Measurements from ENCODE around the gene SEL1L3.
"Not testable (repeated sequence)": the region's sequence is repeated elsewhere in the genome, so short reads cannot be mapped to it uniquely, and the experiment has no call there.

Gene SEL1L3

DNA sequence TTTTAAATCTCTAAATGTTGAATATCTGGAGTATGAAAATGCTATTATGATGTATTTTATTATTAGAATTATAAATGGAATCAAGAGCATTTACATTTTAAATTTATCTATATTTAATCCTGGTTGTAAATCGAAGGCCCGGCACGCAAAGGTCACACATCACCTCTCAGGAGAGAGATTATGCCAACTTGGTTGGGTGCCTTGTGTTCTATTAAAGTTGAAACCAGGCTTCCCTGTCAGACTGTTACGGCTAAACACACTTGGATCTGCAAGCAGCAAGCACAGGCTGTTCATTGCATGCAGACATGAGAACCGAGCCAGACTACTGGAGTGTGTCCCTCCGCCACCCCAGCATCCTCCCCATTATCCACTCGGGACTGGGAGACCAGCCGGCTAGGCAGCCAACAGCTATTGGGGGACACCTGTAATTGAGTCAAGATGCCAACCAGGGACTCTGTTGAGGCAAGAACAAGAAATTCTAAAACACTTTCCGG, 16.4 kb upstream of the SEL1L3 start:
- no peaks in the 10 kb centered on the region for H3K27me3 ChIP-seq (ENCODE audit: control insufficient read depth, insufficient read depth, low read length)
- H3K4me3 ChIP-seq (ENCODE audit: low read depth, low read length), result no peak overlapping the region
- no peak overlapping the region for H3K27ac ChIP-seq (ENCODE audit: low read depth, low read length)
- H3K4me1 ChIP-seq (ENCODE audit: control insufficient read depth, insufficient read depth, low read length), result no peaks in the 10 kb centered on the region
- no peaks in the 10 kb centered on the region for H3K9me3 ChIP-seq (ENCODE audit: control insufficient read depth, insufficient read depth, low read depth, low read length)
- H3K36me3 ChIP-seq (ENCODE audit: control insufficient read depth, insufficient read depth, low read length), result no peaks in the 10 kb centered on the region
- H3K9ac ChIP-seq (ENCODE audit: low read length), result no peak overlapping the region

DNA sequence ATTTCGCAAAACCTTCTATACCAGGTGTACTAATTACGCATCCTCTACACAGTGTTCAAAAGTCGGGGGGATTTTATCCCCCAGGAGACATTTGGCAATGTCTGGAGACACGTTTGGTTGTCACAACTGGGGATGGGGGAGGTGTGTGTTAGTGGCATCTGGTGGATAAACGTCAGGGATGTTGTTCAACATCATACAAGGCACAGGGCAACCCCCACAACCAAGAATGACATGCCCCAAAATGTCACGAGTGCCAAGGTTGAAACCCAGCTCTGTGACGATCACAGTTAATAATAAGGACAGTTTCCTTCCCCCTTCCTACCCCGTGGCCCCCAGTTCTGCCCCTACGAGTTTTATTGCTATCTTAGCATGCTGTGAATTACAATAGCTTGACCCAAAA, 15.9 kb upstream of the SEL1L3 start:
- no peaks in the 10 kb centered on the region for H3K4me1 ChIP-seq (ENCODE audit: control insufficient read depth, insufficient read depth, low read length)
- H3K9me3 ChIP-seq (ENCODE audit: control insufficient read depth, insufficient read depth, low read depth, low read length), result no peaks in the 10 kb centered on the region
- no peaks in the 10 kb centered on the region for H3K36me3 ChIP-seq (ENCODE audit: control insufficient read depth, insufficient read depth, low read length)
- H3K27ac ChIP-seq (ENCODE audit: low read depth, low read length), result no peak overlapping the region
- H3K9ac ChIP-seq (ENCODE audit: low read length), result no peak overlapping the region
- no peak overlapping the region for H3K4me3 ChIP-seq (ENCODE audit: low read depth, low read length)
- H3K27me3 ChIP-seq (ENCODE audit: control insufficient read depth, insufficient read depth, low read length), result no peaks in the 10 kb centered on the region

DNA sequence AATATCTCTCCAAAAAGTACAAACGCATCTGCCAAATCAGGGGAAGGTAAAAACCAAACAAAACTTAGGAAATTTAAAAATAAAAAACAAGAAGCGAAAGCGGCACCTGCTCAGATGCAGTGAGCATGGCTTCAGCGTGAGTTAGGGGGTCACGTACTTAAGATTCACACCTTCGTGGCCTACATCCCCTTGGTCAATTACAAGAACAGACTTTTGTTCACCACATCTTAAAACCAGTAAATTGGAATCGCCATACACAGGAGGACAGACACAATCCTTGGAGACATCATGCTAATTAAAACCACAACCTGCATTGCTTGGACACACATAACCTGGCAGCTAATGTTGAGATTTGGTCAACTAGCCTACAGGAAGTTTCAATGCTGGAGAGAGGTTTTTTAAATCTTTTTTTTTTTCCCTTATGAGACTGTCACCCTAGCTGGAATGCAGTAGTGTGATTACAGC, 12.5 kb upstream of the SEL1L3 start:
- Histone ChIP-seq H3K27me3 (ENCODE audit: control insufficient read depth, insufficient read depth, low read length) (no peaks in the 10 kb centered on the region), H3K4me1 (ENCODE audit: control insufficient read depth, insufficient read depth, low read length) (no peaks in the 10 kb centered on the region), H3K4me3 (ENCODE audit: low read depth, low read length) (no peak overlapping the region), H3K9ac (ENCODE audit: low read length) (no peak overlapping the region), H3K9me3 (ENCODE audit: control insufficient read depth, insufficient read depth, low read depth, low read length) (no peaks in the 10 kb centered on the region), H3K27ac (ENCODE audit: low read depth, low read length) (no peak overlapping the region), H3K36me3 (ENCODE audit: control insufficient read depth, insufficient read depth, low read length) (no peaks in the 10 kb centered on the region)

DNA sequence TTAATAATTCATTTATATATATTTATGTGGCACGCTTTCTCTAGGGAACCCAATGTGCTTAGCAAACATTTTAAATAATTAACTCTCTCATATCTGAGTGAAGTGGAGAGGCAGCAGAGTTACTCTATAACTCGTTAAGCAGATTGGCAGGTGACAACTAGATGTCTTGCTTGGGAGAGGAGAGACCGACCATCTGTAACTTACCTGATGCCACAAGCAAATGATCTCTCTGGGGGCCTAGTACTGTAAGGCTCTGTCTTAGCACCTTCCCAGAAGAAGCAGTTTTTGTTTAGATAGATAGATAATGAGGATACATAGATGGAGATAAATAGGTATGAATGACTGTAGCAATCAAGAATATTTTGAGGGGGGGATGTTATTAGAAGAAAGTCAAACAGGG, 11.9 kb upstream of the SEL1L3 start:
- no peak overlapping the region for H3K4me3 ChIP-seq (ENCODE audit: low read depth, low read length)
- no peaks in the 10 kb centered on the region for H3K27me3 ChIP-seq (ENCODE audit: control insufficient read depth, insufficient read depth, low read length)
- no peaks in the 10 kb centered on the region for H3K9me3 ChIP-seq (ENCODE audit: control insufficient read depth, insufficient read depth, low read depth, low read length)
- H3K4me1 ChIP-seq (ENCODE audit: control insufficient read depth, insufficient read depth, low read length), result no peaks in the 10 kb centered on the region
- H3K36me3 ChIP-seq (ENCODE audit: control insufficient read depth, insufficient read depth, low read length), result no peaks in the 10 kb centered on the region
- H3K9ac ChIP-seq (ENCODE audit: low read length), result no peak overlapping the region
- H3K27ac ChIP-seq (ENCODE audit: low read depth, low read length), result no peak overlapping the region

DNA sequence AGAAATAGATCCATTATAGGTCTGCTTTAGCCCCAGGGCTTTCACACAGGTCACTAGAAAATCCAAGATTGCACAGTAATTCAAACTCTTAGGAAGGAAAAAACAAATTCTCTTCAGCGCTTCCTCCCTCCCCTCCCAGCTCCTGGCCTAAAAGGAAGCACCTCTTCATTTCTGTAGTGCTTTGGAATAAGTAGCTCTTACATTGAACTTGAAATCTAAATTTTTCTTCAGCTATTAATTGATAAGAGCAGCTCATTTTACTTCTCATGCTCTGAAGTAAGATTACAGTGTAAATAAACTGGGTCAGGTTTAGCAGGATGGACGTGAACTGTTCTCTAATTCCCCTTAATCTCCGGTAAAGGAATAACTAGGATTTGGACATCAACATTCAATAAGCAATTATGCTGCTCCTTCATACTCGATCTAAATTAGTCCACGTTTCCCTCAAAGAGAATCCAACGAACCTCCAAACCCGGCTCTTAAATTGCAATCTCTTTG, 10.9 kb upstream of the SEL1L3 start:
- no peak overlapping the region for H3K9ac ChIP-seq (ENCODE audit: low read length)
- no peaks in the 10 kb centered on the region for H3K9me3 ChIP-seq (ENCODE audit: control insufficient read depth, insufficient read depth, low read depth, low read length)
- no peaks in the 10 kb centered on the region for H3K36me3 ChIP-seq (ENCODE audit: control insufficient read depth, insufficient read depth, low read length)
- H3K27ac ChIP-seq (ENCODE audit: low read depth, low read length), result no peak overlapping the region
- no peaks in the 10 kb centered on the region for H3K4me1 ChIP-seq (ENCODE audit: control insufficient read depth, insufficient read depth, low read length)
- H3K27me3 ChIP-seq (ENCODE audit: control insufficient read depth, insufficient read depth, low read length), result no peaks in the 10 kb centered on the region
- H3K4me3 ChIP-seq (ENCODE audit: low read depth, low read length), result no peak overlapping the region

DNA sequence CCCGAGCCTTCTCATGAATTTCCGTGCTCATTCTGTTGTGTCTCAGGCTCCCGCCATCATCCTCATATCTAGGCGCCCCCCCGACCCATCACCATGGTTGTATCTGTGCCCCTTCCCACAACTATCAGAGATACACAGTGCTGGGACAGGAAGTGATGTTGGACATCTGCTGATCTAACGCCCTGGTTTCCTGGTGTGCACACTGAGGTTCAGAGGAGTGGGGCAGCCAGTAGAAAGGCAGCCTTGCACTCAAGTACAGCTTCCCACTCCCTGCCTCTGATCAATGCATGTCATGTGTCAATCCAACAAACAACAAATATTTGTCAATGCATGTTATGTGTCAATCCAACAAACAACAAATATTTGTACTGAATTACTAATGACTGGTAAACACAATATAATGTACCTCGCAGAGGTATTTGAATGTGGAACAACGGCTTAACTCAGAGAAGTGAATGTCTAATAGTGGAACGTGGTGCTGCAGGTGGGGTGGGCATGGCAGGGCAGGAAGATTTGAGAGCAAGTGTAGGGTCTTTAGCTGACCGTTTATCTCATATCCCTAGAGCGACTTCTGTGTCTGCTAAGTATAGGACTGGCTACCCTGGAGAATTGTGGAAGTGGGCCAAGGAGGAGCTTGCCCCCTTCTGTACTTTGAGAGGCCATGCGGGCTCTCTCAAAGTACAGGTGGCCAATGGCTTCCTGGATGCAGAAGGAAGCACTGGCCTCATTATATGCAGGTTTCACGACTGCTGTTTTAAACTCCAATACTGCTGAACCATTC, 10.3 kb upstream of the SEL1L3 start:
- H3K4me3 ChIP-seq (ENCODE audit: low read depth, low read length), result no peak overlapping the region
- H3K9ac ChIP-seq (ENCODE audit: low read length), result no peak overlapping the region
- no peaks in the 10 kb centered on the region for H3K9me3 ChIP-seq (ENCODE audit: control insufficient read depth, insufficient read depth, low read depth, low read length)
- no peaks in the 10 kb centered on the region for H3K4me1 ChIP-seq (ENCODE audit: control insufficient read depth, insufficient read depth, low read length)
- H3K36me3 ChIP-seq (ENCODE audit: control insufficient read depth, insufficient read depth, low read length), result no peaks in the 10 kb centered on the region
- no peak overlapping the region for H3K27ac ChIP-seq (ENCODE audit: low read depth, low read length)
- no peaks in the 10 kb centered on the region for H3K27me3 ChIP-seq (ENCODE audit: control insufficient read depth, insufficient read depth, low read length)

DNA sequence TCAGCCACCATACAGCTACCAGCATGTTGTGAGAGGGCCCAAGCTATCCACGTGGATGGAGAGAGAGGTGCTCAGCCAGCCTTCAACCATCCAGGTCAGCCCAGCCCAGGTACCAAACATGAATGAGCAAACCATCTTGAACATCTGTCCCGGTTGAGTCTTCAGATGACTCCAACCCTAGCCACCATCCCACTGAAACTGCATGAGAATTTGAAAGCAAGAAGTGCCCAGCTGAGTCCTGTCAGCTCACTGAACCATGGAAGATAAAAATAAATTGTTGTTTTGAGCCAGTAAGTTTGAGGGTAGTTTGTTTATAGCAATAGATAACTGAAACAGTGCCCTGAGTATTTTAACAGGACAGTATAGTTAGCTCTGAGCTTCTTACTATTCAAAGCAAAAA, 7.3 kb upstream of the SEL1L3 start:
- H3K27ac ChIP-seq (ENCODE audit: low read depth, low read length), result no peak overlapping the region
- no peaks in the 10 kb centered on the region for H3K9me3 ChIP-seq (ENCODE audit: control insufficient read depth, insufficient read depth, low read depth, low read length)
- H3K9ac ChIP-seq (ENCODE audit: low read length), result no peak overlapping the region
- peaks cover 2% of the 10 kb centered on the region; the same call in 1 of the 2 replicates for H3K4me1 ChIP-seq (ENCODE audit: control insufficient read depth, insufficient read depth, low read length)
- H3K27me3 ChIP-seq (ENCODE audit: control insufficient read depth, insufficient read depth, low read length), result peaks cover 9% of the 10 kb centered on the region
- no peak overlapping the region for H3K4me3 ChIP-seq (ENCODE audit: low read depth, low read length)
- no peaks in the 10 kb centered on the region for H3K36me3 ChIP-seq (ENCODE audit: control insufficient read depth, insufficient read depth, low read length)

DNA sequence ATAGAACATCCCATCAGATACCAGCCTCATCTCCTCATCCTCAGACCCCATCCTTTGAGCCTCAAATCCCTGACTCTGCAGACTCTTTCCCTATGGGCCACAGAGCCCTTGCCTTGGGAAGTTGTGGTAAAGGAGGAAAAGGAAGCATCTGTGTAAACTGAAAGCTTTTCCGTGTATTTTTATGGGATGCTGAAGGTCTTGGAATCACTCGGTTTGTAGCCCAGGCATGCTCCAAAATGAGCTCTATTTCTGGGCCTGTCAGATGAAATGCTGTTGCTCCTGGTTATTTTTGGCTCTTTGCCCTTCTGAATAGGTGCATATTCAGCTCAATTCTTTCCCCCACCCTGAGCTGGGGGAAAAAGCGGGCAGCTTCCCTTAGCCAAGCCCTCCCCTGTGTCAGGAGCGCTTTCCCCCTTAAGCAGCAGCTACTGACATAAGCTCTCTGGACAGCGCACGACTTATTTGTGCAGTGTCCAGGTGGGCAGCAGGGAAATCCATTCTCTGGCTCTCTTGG, 5.0 kb upstream of the SEL1L3 start:
- peaks cover 18% of the 10 kb centered on the region for H3K4me1 ChIP-seq (ENCODE audit: control insufficient read depth, insufficient read depth, low read length)

DNA sequence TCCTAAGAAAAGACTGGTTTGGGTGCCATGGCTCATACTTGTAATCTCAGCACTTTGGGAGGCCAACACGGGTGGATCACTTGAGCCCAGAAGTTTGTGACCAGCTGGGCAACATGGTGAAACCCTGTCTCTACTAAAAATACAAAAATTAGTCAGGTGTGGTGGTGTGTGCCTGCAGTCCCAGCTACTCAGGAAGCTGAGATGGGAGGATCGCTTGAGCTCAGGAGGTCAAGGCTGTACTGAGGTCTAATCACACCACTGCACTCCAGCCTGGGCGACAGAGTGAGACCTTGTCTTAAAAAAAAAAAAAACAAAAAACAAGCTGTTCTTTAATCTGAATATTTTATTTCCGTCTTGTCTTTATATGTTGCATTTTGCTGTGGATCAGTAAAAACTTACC, 3.6 kb upstream of the SEL1L3 start:
- not testable (repeated sequence) for H3K36me3 ChIP-seq (ENCODE audit: control insufficient read depth, insufficient read depth, low read length); H3K4me3 ChIP-seq (ENCODE audit: low read depth, low read length); H3K27ac ChIP-seq (ENCODE audit: low read depth, low read length); H3K9ac ChIP-seq (ENCODE audit: low read length); H3K9me3 ChIP-seq (ENCODE audit: control insufficient read depth, insufficient read depth, low read depth, low read length)
- Histone ChIP-seq H3K4me1 (ENCODE audit: control insufficient read depth, insufficient read depth, low read length) (peaks cover 23% of the 10 kb centered on the region), H3K27me3 (ENCODE audit: control insufficient read depth, insufficient read depth, low read length) (peaks cover 41% of the 10 kb centered on the region)

More for the DNA sequence above, 5.0 kb upstream of the SEL1L3 start:
- H3K27ac ChIP-seq (ENCODE audit: low read depth, low read length), result no peak overlapping the region
- H3K9me3 ChIP-seq (ENCODE audit: control insufficient read depth, insufficient read depth, low read depth, low read length), result no peaks in the 10 kb centered on the region
- no peaks in the 10 kb centered on the region for H3K36me3 ChIP-seq (ENCODE audit: control insufficient read depth, insufficient read depth, low read length)
- H3K4me3 ChIP-seq (ENCODE audit: low read depth, low read length), result no peak overlapping the region
- no peak overlapping the region for H3K9ac ChIP-seq (ENCODE audit: low read length)
- peaks cover 29% of the 10 kb centered on the region for H3K27me3 ChIP-seq (ENCODE audit: control insufficient read depth, insufficient read depth, low read length)

DNA sequence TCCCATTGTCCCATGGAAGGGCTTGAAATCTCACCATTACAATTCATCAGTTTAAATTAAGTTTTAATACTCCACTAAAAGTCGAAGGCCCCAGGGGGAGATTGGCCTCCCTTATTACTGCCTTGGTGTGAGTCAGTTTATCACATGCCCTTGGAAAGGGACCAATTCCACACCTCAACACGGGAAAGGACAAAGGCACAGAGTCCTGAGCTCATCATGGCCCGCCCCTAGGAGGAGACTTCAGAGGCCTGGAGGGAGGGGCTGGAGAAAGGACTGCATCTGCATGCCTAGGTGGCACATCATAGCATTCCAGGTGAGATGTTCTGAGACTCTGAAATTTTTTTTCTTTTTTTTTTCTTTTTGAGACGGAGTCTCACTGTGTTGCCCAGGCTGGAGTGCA, 2.8 kb upstream of the SEL1L3 start:
- H3K9ac ChIP-seq (ENCODE audit: low read length), result no peak overlapping the region
- peaks cover 49% of the 10 kb centered on the region for H3K27me3 ChIP-seq (ENCODE audit: control insufficient read depth, insufficient read depth, low read length)
- H3K4me1 ChIP-seq (ENCODE audit: control insufficient read depth, insufficient read depth, low read length), result peaks cover 29% of the 10 kb centered on the region
- H3K27ac ChIP-seq (ENCODE audit: low read depth, low read length), result no peak overlapping the region
- H3K4me3 ChIP-seq (ENCODE audit: low read depth, low read length), result no peak overlapping the region
- H3K9me3 ChIP-seq (ENCODE audit: control insufficient read depth, insufficient read depth, low read depth, low read length), result no peaks in the 10 kb centered on the region
- no peaks in the 10 kb centered on the region for H3K36me3 ChIP-seq (ENCODE audit: control insufficient read depth, insufficient read depth, low read length)

DNA sequence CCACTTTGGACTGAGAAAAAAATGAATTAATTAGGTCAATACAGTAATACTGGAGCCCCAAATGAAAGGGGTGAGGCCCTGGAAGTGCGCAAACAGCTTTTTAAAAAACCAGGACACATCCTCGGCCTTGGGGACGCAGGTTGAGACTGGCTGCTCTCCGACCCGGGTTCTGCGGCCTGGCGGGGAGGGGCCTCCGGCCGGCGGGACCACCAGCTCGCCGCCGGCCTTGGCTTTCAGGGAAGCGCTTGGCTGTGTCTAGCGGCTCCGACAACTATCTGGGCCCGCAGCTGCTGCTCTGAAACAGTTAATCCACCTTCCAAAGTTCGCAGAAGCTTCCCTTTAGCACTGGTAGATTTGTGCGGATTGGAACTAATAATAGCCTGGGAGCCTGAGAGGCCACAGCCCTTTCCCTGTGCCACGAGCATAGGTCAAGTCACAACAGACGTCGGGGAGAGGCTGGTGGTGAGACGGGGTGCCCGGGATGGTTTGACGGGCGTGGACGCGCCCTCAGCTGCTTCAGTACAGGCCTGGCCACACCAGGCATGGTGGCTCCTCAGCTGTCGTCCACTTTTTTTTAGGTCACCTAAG, 1.1 kb upstream of the SEL1L3 start:
- Histone ChIP-seq H3K27ac (ENCODE audit: low read depth, low read length) (no peak overlapping the region), H3K4me3 (ENCODE audit: low read depth, low read length) (peak overlapping the region; percentile 79), H3K9ac (ENCODE audit: low read length) (peak overlapping the region; percentile 49), H3K36me3 (ENCODE audit: control insufficient read depth, insufficient read depth, low read length) (no peaks in the 10 kb centered on the region), H3K27me3 (ENCODE audit: control insufficient read depth, insufficient read depth, low read length) (peaks cover 53% of the 10 kb centered on the region), H3K9me3 (ENCODE audit: control insufficient read depth, insufficient read depth, low read depth, low read length) (no peaks in the 10 kb centered on the region), H3K4me1 (ENCODE audit: control insufficient read depth, insufficient read depth, low read length) (peaks cover 37% of the 10 kb centered on the region)

Measured in HUES6 (cell line).